Natural killer cell (primary cell): ENCODE data around the gene COX6A1. TPM values are rescaled to one million over a fixed set of nuclear protein-coding genes. Genes with fewer than 3 reads are reported as not detected.

Experiments
- ATAC-seq, 3 donors: fragments of 150-1000 bp in 2 of 3; fragments of 200-7000 bp in 1 of 3; cut with Tn5 transposase; 1 replicate in 1 of 3; 2 replicates in 2 of 3; pipeline ENCODE4 v1.10.0; 2021; ENCODE audit warnings: mild to moderate bottlenecking in 2 of 3, moderate library complexity in 2 of 3
- DNase-seq, 2 donors: peaks; one replicate each; pipeline versions ENCODE4 v3.0.0 to v3.0.0-alpha.2; 2013 to 2021; ENCODE audit warnings: mixed read lengths in 1 of 2
- H3K27ac ChIP-seq: one replicate; pipeline ENCODE4 v1.5.1; 2013; ENCODE audit warnings: mild to moderate bottlenecking, low read length
- H3K27me3 ChIP-seq: one replicate; pipeline ENCODE4 v1.6.1; 2013; ENCODE audit warnings: low read length; ENCODE audit not compliant: control insufficient read depth, insufficient read depth
- H3K36me3 ChIP-seq: one replicate; pipeline ENCODE4 v1.6.1; 2013; ENCODE audit warnings: low read length; ENCODE audit not compliant: control insufficient read depth, insufficient read depth
- H3K4me1 ChIP-seq: one replicate; pipeline ENCODE4 v1.6.1; 2013; ENCODE audit warnings: low read length; ENCODE audit not compliant: control insufficient read depth, insufficient read depth
- H3K4me3 ChIP-seq: one replicate; pipeline ENCODE4 v1.5.1; 2013; ENCODE audit warnings: low read length
- H3K9me3 ChIP-seq: one replicate; pipeline ENCODE4 v1.6.1; 2013; ENCODE audit warnings: low read length; ENCODE audit not compliant: control insufficient read depth, insufficient read depth
- H3K27ac Mint-ChIP-seq, 2 donors: one replicate each; pipeline ENCODE4 v1.8.0; 2022; ENCODE audit warnings: mild to moderate bottlenecking in 2 of 2, mixed read lengths in 2 of 2, moderate library complexity in 1 of 2
- H3K27me3 Mint-ChIP-seq, 2 donors: one replicate each; pipeline ENCODE4 v1.8.0; 2022; ENCODE audit warnings: low read depth in 2 of 2, mixed read lengths in 2 of 2
- H3K36me3 Mint-ChIP-seq: one replicate; pipeline ENCODE4 v1.8.0; 2022; ENCODE audit warnings: mixed read lengths
- H3K4me1 Mint-ChIP-seq, 2 donors: one replicate each; pipeline ENCODE4 v1.8.0; 2022; ENCODE audit warnings: mixed read lengths in 2 of 2
- H3K4me3 Mint-ChIP-seq: one replicate; pipeline ENCODE4 v1.8.0; 2022; ENCODE audit warnings: mild to moderate bottlenecking, moderate library complexity, mixed read lengths
- H3K9me3 Mint-ChIP-seq, 2 donors: one replicate each; pipeline ENCODE4 v1.8.0; 2022; ENCODE audit warnings: mixed read lengths in 2 of 2
- WGBS: methylation state at CpG from one replicate; pipeline ENCODE4 v1.1.7; 2013; ENCODE audit warnings: missing lambda C conversion rate; ENCODE audit not compliant: insufficient coverage; 5-methylcytosine and 5-hydroxymethylcytosine counted together
- intact Hi-C: fragments of 100-400 bp; cut with micrococcal nuclease; formaldehyde crosslinking; loops from one replicate; pipeline ENCODE4 v1.14.2; 2022
- total RNA-seq, 4 donors: library from RNA; stranded (reverse); fragments of 120-200 nt in 1 of 4; gene quantifications; one replicate each; pipeline versions ENCODE4 v1.2.3 to v1.2.4, GENCODE V29; 2013 to 2022
- TF ChIP-seq, protein P1 (sequence below): fragments of 200-600 bp; IDR thresholded peaks from one replicate; pipeline ENCODE4 v1.8.0; 2022; ENCODE audit warnings: antibody characterized with exemption

Gene COX6A1
- total RNA-seq, 3 donors from 2014 or later (not counting 1 experiment from before 2014, with no cell fraction given), result 152 to 189 (median 163) TPM

DNA sequence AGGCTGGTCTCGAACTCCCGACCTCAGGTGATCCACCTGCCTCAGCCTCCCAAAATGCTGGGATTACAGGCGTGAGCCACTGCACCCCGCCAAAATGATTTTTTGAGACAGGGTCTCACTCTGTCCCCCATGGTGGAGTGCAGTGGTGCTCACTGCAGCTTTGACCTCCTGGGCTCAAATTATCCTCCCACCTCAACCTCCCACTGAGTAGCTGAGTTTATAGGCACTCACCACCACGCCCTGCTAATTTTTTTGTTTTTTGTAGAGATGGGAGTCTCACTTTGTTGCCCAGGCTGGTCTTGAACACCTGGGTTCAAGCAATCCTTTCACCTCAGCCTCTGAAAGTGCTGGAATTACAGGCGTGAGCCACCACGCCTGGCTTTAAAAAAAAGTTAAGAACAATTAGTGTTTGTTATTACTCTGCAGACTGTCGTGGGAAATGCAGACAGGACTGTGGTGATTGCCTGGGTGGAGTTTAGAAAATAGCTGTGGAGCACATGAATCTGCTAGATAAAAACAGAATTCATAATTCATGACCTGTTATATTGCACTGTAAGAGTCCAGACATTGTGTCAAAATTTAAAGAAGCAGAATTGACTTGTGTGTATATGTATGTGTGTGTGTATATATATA, 9.2 kb upstream of the COX6A1 start:
- no peaks in the 10 kb centered on the region for H3K36me3 Mint-ChIP-seq
- intact Hi-C loops, result no loop called here
- H3K27ac ChIP-seq, result no peak overlapping the region
- H3K27ac Mint-ChIP-seq, result no peak overlapping the region
- WGBS, result 68% methylated on average over 7 of the region's 8 CpGs
- peaks cover 9 to 11% of the 10 kb centered on the region in 2 donors for H3K27me3 Mint-ChIP-seq
- no peaks in the 10 kb centered on the region for H3K27me3 ChIP-seq
- no peak overlapping the region for H3K4me3 Mint-ChIP-seq
- TF ChIP-seq, protein P1, sequence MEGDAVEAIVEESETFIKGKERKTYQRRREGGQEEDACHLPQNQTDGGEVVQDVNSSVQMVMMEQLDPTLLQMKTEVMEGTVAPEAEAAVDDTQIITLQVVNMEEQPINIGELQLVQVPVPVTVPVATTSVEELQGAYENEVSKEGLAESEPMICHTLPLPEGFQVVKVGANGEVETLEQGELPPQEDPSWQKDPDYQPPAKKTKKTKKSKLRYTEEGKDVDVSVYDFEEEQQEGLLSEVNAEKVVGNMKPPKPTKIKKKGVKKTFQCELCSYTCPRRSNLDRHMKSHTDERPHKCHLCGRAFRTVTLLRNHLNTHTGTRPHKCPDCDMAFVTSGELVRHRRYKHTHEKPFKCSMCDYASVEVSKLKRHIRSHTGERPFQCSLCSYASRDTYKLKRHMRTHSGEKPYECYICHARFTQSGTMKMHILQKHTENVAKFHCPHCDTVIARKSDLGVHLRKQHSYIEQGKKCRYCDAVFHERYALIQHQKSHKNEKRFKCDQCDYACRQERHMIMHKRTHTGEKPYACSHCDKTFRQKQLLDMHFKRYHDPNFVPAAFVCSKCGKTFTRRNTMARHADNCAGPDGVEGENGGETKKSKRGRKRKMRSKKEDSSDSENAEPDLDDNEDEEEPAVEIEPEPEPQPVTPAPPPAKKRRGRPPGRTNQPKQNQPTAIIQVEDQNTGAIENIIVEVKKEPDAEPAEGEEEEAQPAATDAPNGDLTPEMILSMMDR, result no peak
- DNase-seq (no peak), ATAC-seq (no peak)
- no peaks in the 10 kb centered on the region for H3K9me3 Mint-ChIP-seq
- no peaks in the 10 kb centered on the region for H3K9me3 ChIP-seq
- H3K4me1 ChIP-seq, result no peaks in the 10 kb centered on the region
- peaks cover 4 to 5% of the 10 kb centered on the region in 2 donors for H3K4me1 Mint-ChIP-seq
- no peak overlapping the region for H3K4me3 ChIP-seq
- no peaks in the 10 kb centered on the region for H3K36me3 ChIP-seq

DNA sequence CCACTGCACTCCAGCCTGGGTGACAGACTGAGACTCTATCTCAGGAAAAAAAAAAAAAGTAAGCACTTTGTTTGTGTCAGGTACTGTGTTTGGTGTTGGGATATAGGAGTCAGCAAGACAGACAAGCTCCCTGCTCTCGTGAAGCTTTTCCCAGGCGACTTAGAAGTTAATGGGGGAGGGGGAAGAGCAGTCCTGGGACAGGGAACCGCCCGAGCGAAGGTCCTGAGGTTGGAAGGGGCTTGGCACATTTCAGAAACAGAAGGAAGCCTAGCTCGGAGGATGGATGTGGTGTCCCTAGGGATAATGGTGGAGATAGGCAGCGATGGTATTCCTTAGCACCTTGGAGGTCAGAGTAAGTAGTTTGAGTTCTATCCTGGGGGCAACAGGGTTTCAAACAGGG, 8.5 kb upstream of the COX6A1 start:
- no peak overlapping the region for H3K4me3 ChIP-seq
- no peak for ATAC-seq
- intact Hi-C loops, result no loop called here
- H3K9me3 ChIP-seq, result no peaks in the 10 kb centered on the region
- peaks cover 9 to 11% of the 10 kb centered on the region in 2 donors for H3K27me3 Mint-ChIP-seq
- H3K27me3 ChIP-seq, result no peaks in the 10 kb centered on the region
- peak overlapping the region in 1 of 2 donors; percentile 51 for H3K27ac Mint-ChIP-seq
- 89% methylated on average over 7 of the region's 7 CpGs for WGBS
- TF ChIP-seq, protein P1, result no peak
- H3K9me3 Mint-ChIP-seq, result no peaks in the 10 kb centered on the region
- no peak for DNase-seq
- no peaks in the 10 kb centered on the region for H3K4me1 ChIP-seq
- H3K4me1 Mint-ChIP-seq, result peaks cover 4 to 5% of the 10 kb centered on the region in 2 donors
- H3K36me3 ChIP-seq, result no peaks in the 10 kb centered on the region
- no peak overlapping the region for H3K4me3 Mint-ChIP-seq
- no peaks in the 10 kb centered on the region for H3K36me3 Mint-ChIP-seq
- H3K27ac ChIP-seq, result no peak overlapping the region

DNA sequence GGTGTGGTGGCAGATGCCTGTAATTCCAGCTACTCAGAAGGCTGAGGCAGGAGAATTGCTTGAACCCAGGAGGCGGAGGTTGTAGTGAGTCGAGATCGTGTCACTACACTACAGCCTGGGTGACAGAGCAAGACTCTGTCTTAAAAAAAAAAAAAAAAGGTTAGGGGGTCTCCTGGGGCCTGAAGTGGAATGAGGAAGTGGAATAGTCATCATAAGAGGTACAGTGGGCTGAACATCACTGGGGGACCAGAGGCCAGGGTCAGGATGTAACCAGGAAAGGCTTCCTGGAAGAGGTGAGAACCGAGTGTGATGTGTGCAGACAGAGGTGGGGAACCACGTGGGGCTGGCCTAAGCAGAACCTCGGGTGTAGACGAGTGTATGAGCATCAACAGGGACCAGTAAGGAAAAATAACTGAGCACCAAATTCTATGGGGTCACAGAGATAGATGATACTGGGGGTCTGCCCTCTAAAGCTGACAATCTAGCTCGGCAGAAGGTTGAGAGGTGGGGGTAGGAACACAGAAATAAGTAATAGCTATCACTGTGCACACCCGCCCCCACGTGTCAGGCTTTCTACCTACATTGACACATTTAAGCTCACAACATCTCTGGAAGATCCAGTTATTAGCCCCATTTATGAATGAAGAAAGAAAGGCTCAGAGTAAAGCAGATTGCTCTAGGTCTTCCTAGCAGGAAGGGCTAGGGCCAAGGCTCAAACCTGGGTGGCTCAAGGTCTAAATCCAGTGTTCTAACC, 5.0 kb upstream of the COX6A1 start:
- no peak overlapping the region for H3K27ac ChIP-seq
- intact Hi-C loops, result loop anchor here (10.0 kb wide), 1 partner anchor 152 kb away; the partner anchor contains the start of gene POP5
- H3K27me3 ChIP-seq, result no peaks in the 10 kb centered on the region
- H3K36me3 ChIP-seq, result no peaks in the 10 kb centered on the region
- Mint-ChIP-seq H3K4me1 (peaks cover 13% of the 10 kb centered on the region in 2 donors), H3K27me3 (peaks cover 8 to 9% of the 10 kb centered on the region in 2 donors), H3K27ac (no peak overlapping the region), H3K9me3 (no peaks in the 10 kb centered on the region), H3K36me3 (no peaks in the 10 kb centered on the region), H3K4me3 (no peak overlapping the region)
- WGBS, result 49% methylated on average over 7 of the region's 10 CpGs
- ATAC-seq (no peak), DNase-seq (no peak)
- TF ChIP-seq, protein P1, result no peak
- H3K4me3 ChIP-seq, result no peak overlapping the region
- H3K9me3 ChIP-seq, result no peaks in the 10 kb centered on the region
- peaks cover 3% of the 10 kb centered on the region for H3K4me1 ChIP-seq
